NCI-H2227 (cell line): ENCODE results near the gene NUDT12.

Experiments
- DNase-seq: peaks from one replicate; lab custom pipeline; 2025; ENCODE audit not compliant: unreplicated experiment; lab: John Stamatoyannopoulos, UW

The NUDT12 gene

GRCh38 chr5:103562453-103563157 lies at the start of gene NUDT12:
Gene NUDT12 (minus strand): TSS chr5:103562789. CDS start chr5:103560248, 2,541 bp downstream.
- DNase-seq: peak; percentile 87

GRCh38 chr5:103607346-103607745 lies 44.8 kb upstream of the NUDT12 start:
- DNase-seq: no peak

- no peak for DNase-seq
Observed at GRCh38 chr5:103605277-103605676, 42.7 kb upstream of the NUDT12 start.

- no peak for DNase-seq
Observed at GRCh38 chr5:103602438-103602837, 39.8 kb upstream of the NUDT12 start.

- DNase-seq: no peak
Observed at GRCh38 chr5:103601314-103601713, 38.7 kb upstream of the NUDT12 start.

- DNase-seq: no peak
Observed at GRCh38 chr5:103600086-103600485, 37.5 kb upstream of the NUDT12 start.

- no peak for DNase-seq
Observed at GRCh38 chr5:103598997-103599566, 36.5 kb upstream of the NUDT12 start.

- no peak for DNase-seq
Observed at GRCh38 chr5:103590221-103590620, 27.6 kb upstream of the NUDT12 start.

GRCh38 chr5:103589776-103590175 lies 27.2 kb upstream of the NUDT12 start:
- DNase-seq: no peak

GRCh38 chr5:103589357-103589756 lies 26.8 kb upstream of the NUDT12 start:
- no peak for DNase-seq

- DNase-seq: peak; percentile 48
Observed at GRCh38 chr5:103587185-103587748, 24.7 kb upstream of the NUDT12 start.

- peak; percentile 47 for DNase-seq
Observed at GRCh38 chr5:103582364-103582763, 19.8 kb upstream of the NUDT12 start.

GRCh38 chr5:103573411-103573810 lies 10.8 kb upstream of the NUDT12 start:
- no peak for DNase-seq

GRCh38 chr5:103572454-103572853 lies 9.9 kb upstream of the NUDT12 start:
- no peak for DNase-seq

GRCh38 chr5:103571730-103572129 lies 9.1 kb upstream of the NUDT12 start:
- no peak for DNase-seq

- DNase-seq: peak; percentile 9
Observed at GRCh38 chr5:103569313-103570060, 6.9 kb upstream of the NUDT12 start.

GRCh38 chr5:103565719-103566118 lies 3.1 kb upstream of the NUDT12 start:
- DNase-seq: no peak

GRCh38 chr5:103561685-103562452 lies 720 bp downstream of the NUDT12 start:
- peak; percentile 5 for DNase-seq

- no peak for DNase-seq
Observed at GRCh38 chr5:103560826-103561225, 1.8 kb downstream of the NUDT12 start.

GRCh38 chr5:103546858-103547257 lies 15.7 kb downstream of the NUDT12 start:
- no peak for DNase-seq

- no peak for DNase-seq
Observed at GRCh38 chr5:103542441-103542840, 20.1 kb downstream of the NUDT12 start.
